Measurements from ENCODE around the gene PRKACA. TPM values are rescaled to one million over a fixed set of nuclear protein-coding genes. Genes with fewer than 3 reads are reported as not detected.

The PRKACA gene
- total and polyA plus RNA-seq, 2 donors (not counting 1 experiment from before 2014, with no cell fraction given): 43.6 to 67.4 TPM

- DNase-seq (ENCODE audit: low read depth in 2 of 2): no peak
- Histone ChIP-seq H3K27ac (ENCODE audit: insufficient read depth, low read length) (no peak overlapping the region), H2AFZ (ENCODE audit: low read length) (no peak overlapping the region), H3K4me2 (ENCODE audit: extremely low read depth, insufficient read depth, low read length) (no peak overlapping the region), H3K9me3 (ENCODE audit: control insufficient read depth, insufficient read depth, low read depth, low read length) (no peaks in the 10 kb centered on the region), H3K9ac (ENCODE audit: insufficient read depth, low read length) (no peak overlapping the region), H4K20me1 (ENCODE audit: control insufficient read depth, extremely low read depth, insufficient read depth, low read length) (no peaks in the 10 kb centered on the region), H3K4me1 (ENCODE audit: control insufficient read depth, extremely low read depth, insufficient read depth, low read length) (no peaks in the 10 kb centered on the region), H3K36me3 (ENCODE audit: control insufficient read depth, insufficient read depth, low read length) (peaks cover 5% of the 10 kb centered on the region), H3K4me3 (replicated peaks in 1 of 4; ENCODE audit: control extremely low read depth in 1 of 4, insufficient read depth in 1 of 4, low read depth in 3 of 4, low read length in 4 of 4) (no peak overlapping the region), H3K27me3 (ENCODE audit: control insufficient read depth, insufficient read depth, low read length) (no peaks in the 10 kb centered on the region), H3K79me2 (ENCODE audit: control insufficient read depth, insufficient read depth, low read length) (no peaks in the 10 kb centered on the region)
- no peak for TF ChIP-seq EZH2 (IDR thresholded peaks at IDR 0.05; ENCODE audit: low read length, missing control alignments)
- no peak for TF ChIP-seq CTCF (conservative IDR thresholded peaks at IDR 0.05 in 1 of 2, IDR thresholded peaks at IDR 0.05 in 1 of 2; ENCODE audit: low read depth in 1 of 2, low read length in 2 of 2)
Measured at GRCh38 chr19:14158276-14159023, 40.9 kb upstream of the PRKACA start.

- no peak overlapping the region for H3K27ac ChIP-seq (ENCODE audit: insufficient read depth, low read length)
- TF ChIP-seq EZH2 (IDR thresholded peaks at IDR 0.05; ENCODE audit: low read length, missing control alignments): no peak
- TF ChIP-seq CTCF (conservative IDR thresholded peaks at IDR 0.05 in 1 of 2, IDR thresholded peaks at IDR 0.05 in 1 of 2; ENCODE audit: low read depth in 1 of 2, low read length in 2 of 2): no peak
- H3K79me2 ChIP-seq (ENCODE audit: control insufficient read depth, insufficient read depth, low read length): no peaks in the 10 kb centered on the region
- peaks cover 5% of the 10 kb centered on the region for H3K36me3 ChIP-seq (ENCODE audit: control insufficient read depth, insufficient read depth, low read length)
- no peak overlapping the region for H3K4me2 ChIP-seq (ENCODE audit: extremely low read depth, insufficient read depth, low read length)
- no peak for DNase-seq (ENCODE audit: low read depth in 2 of 2)
- no peak overlapping the region for H2AFZ ChIP-seq (ENCODE audit: low read length)
- H3K4me3 ChIP-seq (replicated peaks in 1 of 4; ENCODE audit: control extremely low read depth in 1 of 4, insufficient read depth in 1 of 4, low read depth in 3 of 4, low read length in 4 of 4): no peak overlapping the region
- no peak overlapping the region for H3K9ac ChIP-seq (ENCODE audit: insufficient read depth, low read length)
- H3K4me1 ChIP-seq (ENCODE audit: control insufficient read depth, extremely low read depth, insufficient read depth, low read length): no peaks in the 10 kb centered on the region
- H4K20me1 ChIP-seq (ENCODE audit: control insufficient read depth, extremely low read depth, insufficient read depth, low read length): no peaks in the 10 kb centered on the region
- no peaks in the 10 kb centered on the region for H3K9me3 ChIP-seq (ENCODE audit: control insufficient read depth, insufficient read depth, low read depth, low read length)
- no peaks in the 10 kb centered on the region for H3K27me3 ChIP-seq (ENCODE audit: control insufficient read depth, insufficient read depth, low read length)
Measured at GRCh38 chr19:14156971-14157717, 39.6 kb upstream of the PRKACA start.

GRCh38 chr19:14156122-14156521 is 38.6 kb upstream of the PRKACA start:
- Histone ChIP-seq H3K4me2 (ENCODE audit: extremely low read depth, insufficient read depth, low read length) (no peak overlapping the region), H3K4me3 (replicated peaks in 1 of 4; ENCODE audit: control extremely low read depth in 1 of 4, insufficient read depth in 1 of 4, low read depth in 3 of 4, low read length in 4 of 4) (no peak overlapping the region), H3K4me1 (ENCODE audit: control insufficient read depth, extremely low read depth, insufficient read depth, low read length) (no peaks in the 10 kb centered on the region), H4K20me1 (ENCODE audit: control insufficient read depth, extremely low read depth, insufficient read depth, low read length) (no peaks in the 10 kb centered on the region), H3K27ac (ENCODE audit: insufficient read depth, low read length) (no peak overlapping the region), H3K79me2 (ENCODE audit: control insufficient read depth, insufficient read depth, low read length) (no peaks in the 10 kb centered on the region), H2AFZ (ENCODE audit: low read length) (no peak overlapping the region), H3K27me3 (ENCODE audit: control insufficient read depth, insufficient read depth, low read length) (no peaks in the 10 kb centered on the region), H3K36me3 (ENCODE audit: control insufficient read depth, insufficient read depth, low read length) (peaks cover 5% of the 10 kb centered on the region), H3K9ac (ENCODE audit: insufficient read depth, low read length) (no peak overlapping the region), H3K9me3 (ENCODE audit: control insufficient read depth, insufficient read depth, low read depth, low read length) (no peaks in the 10 kb centered on the region)
- DNase-seq (ENCODE audit: low read depth in 2 of 2): no peak
- TF ChIP-seq EZH2 (IDR thresholded peaks at IDR 0.05; ENCODE audit: low read length, missing control alignments): no peak
- no peak for TF ChIP-seq CTCF (conservative IDR thresholded peaks at IDR 0.05 in 1 of 2, IDR thresholded peaks at IDR 0.05 in 1 of 2; ENCODE audit: low read depth in 1 of 2, low read length in 2 of 2)

Measured in fibroblast of lung (primary cell).